ENCODE data around the gene A4GALT.

DNA sequence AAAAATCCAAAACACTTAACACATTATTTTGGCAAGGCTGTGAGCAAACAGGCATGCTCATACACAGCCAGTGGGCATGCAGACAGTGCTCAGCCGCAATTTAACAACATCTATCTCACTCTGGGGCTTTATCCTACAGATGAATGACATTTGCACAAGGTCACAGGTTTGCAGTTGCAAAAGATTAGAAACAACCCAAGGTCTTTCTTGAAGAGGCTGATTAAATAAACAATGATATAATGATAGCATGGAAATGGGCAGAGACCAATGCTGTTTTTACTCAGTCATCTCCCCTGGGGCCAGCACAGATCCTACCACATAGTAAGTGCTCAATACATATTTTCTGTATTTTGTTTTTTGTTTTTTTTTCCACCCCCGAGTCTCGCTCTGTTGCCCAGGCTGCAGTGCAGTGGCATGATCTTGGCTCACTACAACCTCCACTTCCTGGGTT is 9.4 kb downstream of the A4GALT start:
- no peak for TF ChIP-seq POLR2A (IDR thresholded peaks at IDR 0.05)
- TF ChIP-seq, protein P1, sequence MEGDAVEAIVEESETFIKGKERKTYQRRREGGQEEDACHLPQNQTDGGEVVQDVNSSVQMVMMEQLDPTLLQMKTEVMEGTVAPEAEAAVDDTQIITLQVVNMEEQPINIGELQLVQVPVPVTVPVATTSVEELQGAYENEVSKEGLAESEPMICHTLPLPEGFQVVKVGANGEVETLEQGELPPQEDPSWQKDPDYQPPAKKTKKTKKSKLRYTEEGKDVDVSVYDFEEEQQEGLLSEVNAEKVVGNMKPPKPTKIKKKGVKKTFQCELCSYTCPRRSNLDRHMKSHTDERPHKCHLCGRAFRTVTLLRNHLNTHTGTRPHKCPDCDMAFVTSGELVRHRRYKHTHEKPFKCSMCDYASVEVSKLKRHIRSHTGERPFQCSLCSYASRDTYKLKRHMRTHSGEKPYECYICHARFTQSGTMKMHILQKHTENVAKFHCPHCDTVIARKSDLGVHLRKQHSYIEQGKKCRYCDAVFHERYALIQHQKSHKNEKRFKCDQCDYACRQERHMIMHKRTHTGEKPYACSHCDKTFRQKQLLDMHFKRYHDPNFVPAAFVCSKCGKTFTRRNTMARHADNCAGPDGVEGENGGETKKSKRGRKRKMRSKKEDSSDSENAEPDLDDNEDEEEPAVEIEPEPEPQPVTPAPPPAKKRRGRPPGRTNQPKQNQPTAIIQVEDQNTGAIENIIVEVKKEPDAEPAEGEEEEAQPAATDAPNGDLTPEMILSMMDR (IDR thresholded peaks at IDR 0.05 in 4 of 5, conservative IDR thresholded peaks at IDR 0.05 in 1 of 5) = no peak

All from gastrocnemius medialis (tissue), 4 donors.